ENCODE data around the gene ZNF70. TPM values are rescaled to one million over a fixed set of nuclear protein-coding genes. Genes with fewer than 3 reads are reported as not detected.

The ZNF70 gene
- total and polyA plus RNA-seq, 10 of the 15 experiments (the other 5 are each of a cell fraction or from before 2014, with no cell fraction given), result 0.15 to 2.3 (median 0.85) TPM

DNA sequence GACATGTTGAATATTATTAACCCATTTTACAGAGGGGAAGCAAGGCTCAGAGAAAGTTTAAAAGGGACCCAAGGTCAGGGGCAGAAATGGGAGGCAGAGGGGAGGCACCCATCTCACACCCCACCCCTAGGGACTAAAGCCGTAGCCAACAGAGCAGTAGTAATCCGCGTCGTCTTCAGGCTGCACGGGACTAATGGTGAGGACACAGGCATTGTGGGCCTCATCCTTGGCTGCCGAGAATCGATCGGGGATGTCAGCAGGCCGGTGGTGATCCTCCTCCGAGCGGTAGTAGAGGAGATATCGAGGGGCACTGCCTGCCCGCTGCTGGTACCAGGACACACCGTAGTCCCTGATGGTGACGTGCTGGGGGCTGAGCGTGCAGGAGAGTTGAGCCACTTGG, 1.8 kb upstream of the ZNF70 start:
- peak overlapping the region; percentile 33; the same call in 1 of the 2 replicates for H3K27ac ChIP-seq (ENCODE audit: control insufficient read depth, insufficient read depth)
- no peaks in the 10 kb centered on the region for H3K9me3 ChIP-seq (replicated peaks; ENCODE audit: control insufficient read depth, insufficient read depth, low read length)
- H3K4me1 ChIP-seq (ENCODE audit: control insufficient read depth, insufficient read depth, low read length), result peaks cover 30% of the 10 kb centered on the region
- ATAC-seq (no peak), DNase-seq (ENCODE audit: low read depth, low spot score) (no peak), FAIRE-seq (peak; percentile 23)
- no peaks in the 10 kb centered on the region for H3K36me3 ChIP-seq (ENCODE audit: control insufficient read depth in 2 of 2, insufficient read depth in 2 of 2, low read length in 1 of 2)
- BruUV-seq (replicated peaks), result no TSS peak
- H3K9ac ChIP-seq (ENCODE audit: control insufficient read depth, insufficient read depth, low read length), result no peak overlapping the region
- TF ChIP-seq POLR2A (IDR thresholded peaks at IDR 0.05; ENCODE audit: low read depth, low read length), result peak; percentile 56
- TF ChIP-seq MYB (IDR thresholded peaks at IDR 0.05; ENCODE audit: borderline replicate concordance, low read depth, low read length), result no peak
- SMC1A ChIA-PET (ENCODE audit: uncharacterized antibody, unreplicated experiment), result interaction anchor here (1.2 to 1.9 kb wide), 3 partner anchors 11 to 25 kb away, joined by 3 to 8 read pairs (median 4); partner anchors contain the start of genes C22orf15 and CHCHD10
- RAD21 ChIA-PET (ENCODE audit: unreplicated experiment), result no interaction called here
- POLR2A ChIA-PET, result interaction anchor here (1.1 to 1.8 kb wide), 3 partner anchors 11 to 36 kb away, joined by 3 to 9 read pairs (median 5); partner anchors contain the start of genes C22orf15 and CHCHD10
- in situ Hi-C loops (cut with MboI), result no loop called here
- H3K27me3 ChIP-seq (replicated peaks in 1 of 2; ENCODE audit: control insufficient read depth in 2 of 2, insufficient read depth in 2 of 2, low read length in 1 of 2), result no peaks in the 10 kb centered on the region
- no peaks in the 10 kb centered on the region for H4K20me1 ChIP-seq (ENCODE audit: control insufficient read depth, insufficient read depth)
- intact Hi-C loops (cut with micrococcal nuclease; ENCODE audit: unreplicated experiment), result no loop called here
- peak overlapping the region; percentile 99 for H3K4me2 ChIP-seq (ENCODE audit: control insufficient read depth, insufficient read depth)
- H3K4me3 ChIP-seq, result peak overlapping the region; percentile 85; the same call in 1 of the 2 replicates
- H3K79me2 ChIP-seq (ENCODE audit: control insufficient read depth, insufficient read depth, low read length), result no peaks in the 10 kb centered on the region
- WGBS (ENCODE audit: insufficient coverage, insufficient replicate concordance, low lambda C conversion rate, missing lambda C conversion rate), result 49% methylated on average over 16 of the region's 16 CpGs
- CTCF ChIA-PET, result interaction anchor here (1.2 to 1.3 kb wide), 2 partner anchors 14 to 36 kb away, joined by 4 to 7 read pairs; partner anchors contain the start of gene CHCHD10
- peak overlapping the region; percentile 69 for H2AFZ ChIP-seq (ENCODE audit: control insufficient read depth, low read depth, low read length)

DNA sequence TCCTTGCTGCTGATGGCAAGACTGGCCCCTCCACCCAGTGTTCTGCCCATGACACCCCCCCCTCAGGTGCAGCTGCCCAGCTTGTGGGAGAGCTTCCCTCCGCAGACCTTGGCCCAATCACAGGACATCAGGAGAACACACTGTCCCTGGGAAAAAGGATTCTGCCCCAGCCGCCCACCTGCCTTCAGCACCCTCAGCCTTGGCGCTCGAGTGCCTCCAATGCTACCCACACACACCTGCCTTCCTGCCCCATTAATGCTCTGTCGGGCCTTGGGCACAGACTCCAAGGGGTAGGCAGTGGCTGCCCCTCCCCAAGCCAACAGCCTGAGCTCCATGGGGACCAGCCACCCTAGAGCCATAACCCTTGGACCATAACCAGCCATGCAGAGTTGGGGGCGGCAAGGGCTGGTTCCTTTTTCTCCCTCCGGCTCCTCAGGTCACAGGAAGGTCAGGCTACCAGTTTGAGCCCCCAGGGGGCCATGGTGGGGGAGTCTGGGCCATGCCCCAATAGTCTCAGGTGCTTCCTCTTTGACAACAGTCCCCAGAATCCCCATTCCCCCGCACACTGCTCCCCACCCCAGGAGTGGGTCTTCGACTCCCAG, 1.3 kb upstream of the ZNF70 start:
- no peaks in the 10 kb centered on the region for H3K27me3 ChIP-seq (replicated peaks in 1 of 2; ENCODE audit: control insufficient read depth in 2 of 2, insufficient read depth in 2 of 2, low read length in 1 of 2)
- ChIA-PET SMC1A (ENCODE audit: uncharacterized antibody, unreplicated experiment) (interaction anchor here (1.0 to 1.6 kb wide), 2 partner anchors 15 to 98 kb away, joined by 3 to 4 read pairs; partner anchors contain the start of gene CHCHD10), CTCF (interaction anchor here (0.6 to 1.2 kb wide), 2 partner anchors 14 to 35 kb away, joined by 3 to 4 read pairs; no protein-coding TSS in a partner anchor), POLR2A (interaction anchor here (0.6 to 1.8 kb wide), 4 partner anchors 16 to 766 kb away, joined by 3 to 9 read pairs (median 4); partner anchors contain the start of gene CHCHD10), RAD21 (ENCODE audit: unreplicated experiment) (interaction anchor here (0.6 kb wide), 1 partner anchor 13 kb away, joined by 3 read pairs; no protein-coding TSS in a partner anchor)
- no peaks in the 10 kb centered on the region for H4K20me1 ChIP-seq (ENCODE audit: control insufficient read depth, insufficient read depth)
- H3K4me2 ChIP-seq (ENCODE audit: control insufficient read depth, insufficient read depth), result peak overlapping the region; percentile 99
- DNase-seq (ENCODE audit: low read depth, low spot score) (no peak), ATAC-seq (peak; percentile 23), FAIRE-seq (no peak)
- peak overlapping the region; percentile 62 for H3K27ac ChIP-seq (ENCODE audit: control insufficient read depth, insufficient read depth)
- WGBS (ENCODE audit: insufficient coverage, insufficient replicate concordance, low lambda C conversion rate, missing lambda C conversion rate), result 2% methylated on average over 9 of the region's 9 CpGs
- peak overlapping the region; percentile 16; the same call in 1 of the 2 replicates for H3K9ac ChIP-seq (ENCODE audit: control insufficient read depth, insufficient read depth, low read length)
- intact Hi-C loops (cut with micrococcal nuclease; ENCODE audit: unreplicated experiment), result no loop called here
- H2AFZ ChIP-seq (ENCODE audit: control insufficient read depth, low read depth, low read length), result peak overlapping the region; percentile 69
- no TSS peak for BruUV-seq (replicated peaks)
- no peaks in the 10 kb centered on the region for H3K9me3 ChIP-seq (replicated peaks; ENCODE audit: control insufficient read depth, insufficient read depth, low read length)
- no peaks in the 10 kb centered on the region for H3K36me3 ChIP-seq (ENCODE audit: control insufficient read depth in 2 of 2, insufficient read depth in 2 of 2, low read length in 1 of 2)
- in situ Hi-C loops (cut with MboI), result no loop called here
- no peaks in the 10 kb centered on the region for H3K79me2 ChIP-seq (ENCODE audit: control insufficient read depth, insufficient read depth, low read length)
- H3K4me3 ChIP-seq, result peak overlapping the region; percentile 85; the same call in 1 of the 2 replicates
- peaks cover 30% of the 10 kb centered on the region for H3K4me1 ChIP-seq (ENCODE audit: control insufficient read depth, insufficient read depth, low read length)
- TF ChIP-seq SREBF2 (IDR thresholded peaks at IDR 0.05; ENCODE audit: low read length) (no peak), IKZF1 (conservative IDR thresholded peaks at IDR 0.05) (peak; percentile 12; the same call in 1 of the 2 replicates), POLR2AphosphoS5 (IDR thresholded peaks at IDR 0.05; ENCODE audit: low read length) (no peak), SP1 (IDR thresholded peaks at IDR 0.05; ENCODE audit: low read depth, low read length) (peak; percentile 47), NR2F1 (conservative IDR thresholded peaks at IDR 0.05) (peak; percentile 60), MTA2 (IDR thresholded peaks at IDR 0.05; ENCODE audit: low read depth) (peak; percentile 12; the same call in 1 of the 2 replicates), EP300 (IDR thresholded peaks at IDR 0.05; ENCODE audit: borderline replicate concordance in 1 of 2, control insufficient read depth in 1 of 2, low read depth in 2 of 2, low read length in 2 of 2) (0 out of 4 replicates have a peak, but pooled peaks of 1 of the 2 experiments have one; percentile 19), SIX5 (IDR thresholded peaks at IDR 0.05; ENCODE audit: low read depth, low read length, severe bottlenecking) (no peak), POLR2A (IDR thresholded peaks at IDR 0.05; ENCODE audit: low read depth, low read length) (0 out of 2 replicates have a peak, but pooled peaks have one; percentile 10), ZNF207 (IDR thresholded peaks at IDR 0.05; ENCODE audit: borderline replicate concordance) (no peak), HDGF (IDR thresholded peaks at IDR 0.05) (0 out of 2 replicates have a peak, but pooled peaks have one; percentile 35), ZSCAN29 (IDR thresholded peaks at IDR 0.05) (no peak), RUNX3 (IDR thresholded peaks at IDR 0.05; ENCODE audit: low read length) (peak; percentile 49), MEF2B (IDR thresholded peaks at IDR 0.05; ENCODE audit: partially characterized antibody, poor library complexity, severe bottlenecking) (peak; percentile 71)
- TF ChIP-seq, protein P1, sequence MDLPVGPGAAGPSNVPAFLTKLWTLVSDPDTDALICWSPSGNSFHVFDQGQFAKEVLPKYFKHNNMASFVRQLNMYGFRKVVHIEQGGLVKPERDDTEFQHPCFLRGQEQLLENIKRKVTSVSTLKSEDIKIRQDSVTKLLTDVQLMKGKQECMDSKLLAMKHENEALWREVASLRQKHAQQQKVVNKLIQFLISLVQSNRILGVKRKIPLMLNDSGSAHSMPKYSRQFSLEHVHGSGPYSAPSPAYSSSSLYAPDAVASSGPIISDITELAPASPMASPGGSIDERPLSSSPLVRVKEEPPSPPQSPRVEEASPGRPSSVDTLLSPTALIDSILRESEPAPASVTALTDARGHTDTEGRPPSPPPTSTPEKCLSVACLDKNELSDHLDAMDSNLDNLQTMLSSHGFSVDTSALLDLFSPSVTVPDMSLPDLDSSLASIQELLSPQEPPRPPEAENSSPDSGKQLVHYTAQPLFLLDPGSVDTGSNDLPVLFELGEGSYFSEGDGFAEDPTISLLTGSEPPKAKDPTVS (IDR thresholded peaks at IDR 0.05; ENCODE audit: low read depth, low read length), result no peak
